Ovary (tissue), 9 donors: Measurements from ENCODE around the gene IFNB1. TPM values are rescaled to one million over a fixed set of nuclear protein-coding genes. Genes with fewer than 3 reads are reported as not detected.

ENCODE experiments used
- DNase-seq, 5 donors: peaks; one replicate each; pipeline ENCODE4 v3.0.0-alpha.2; 2019 to 2020
- H3K27ac ChIP-seq, 2 donors: fragments of 200-600 bp; one replicate each; pipeline versions ENCODE4 v1.5.1 to v1.8.0; 2019 to 2022
- H3K27me3 ChIP-seq: fragments of 200-600 bp; one replicate; pipeline ENCODE4 v1.8.0; 2022
- H3K36me3 ChIP-seq: fragments of 200-600 bp; sonication (generic); one replicate; pipeline ENCODE4 v1.5.1; 2019
- H3K4me1 ChIP-seq: one replicate; pipeline ENCODE4 v1.8.1; 2013; ENCODE audit warnings: mild to moderate bottlenecking, moderate library complexity; ENCODE audit not compliant: insufficient read depth
- H3K4me3 ChIP-seq: fragments of 200-600 bp; sonication (generic); one replicate; pipeline ENCODE4 v1.5.1; 2017
- H3K9me3 ChIP-seq, 2 donors: fragments of 200-600 bp in 1 of 2; sonication (generic) in 1 of 2; one replicate each; pipeline versions ENCODE4 v1.5.1 to v1.8.1; 2013 to 2019; ENCODE audit warnings: mild to moderate bottlenecking in 1 of 2, moderate library complexity in 1 of 2
- EP300 ChIP-seq: sonication (generic); formaldehyde crosslinking; IDR thresholded peaks from one replicate; pipeline ENCODE4 v1.6.1; 2017; ENCODE audit warnings: antibody characterized with exemption
- POLR2A ChIP-seq: fragments of 450-650 bp; IDR thresholded peaks from one replicate; pipeline ENCODE4 v1.6.1; 2017; ENCODE audit warnings: antibody characterized with exemption, mild to moderate bottlenecking, moderate library complexity
- WGBS, 3 donors: extraction: QIAGEN DNeasy Blood & Tissue Kit in 1 of 3; methylation state at CpG; one replicate each; pipeline versions ENCODE4 v1.1.5 to v1.1.7; 2013 to 2017; 5-methylcytosine and 5-hydroxymethylcytosine counted together
- intact Hi-C, 4 donors: fragments of 100-400 bp; cut with DNase I; formaldehyde crosslinking; loops; one replicate each; pipeline versions ENCODE4 v1.11.0 to v1.15.1; 2022 to 2023
- polyA plus RNA-seq, 2 donors: library from polyadenylated mRNA; stranded (reverse); fragments of 200-250 nt in 1 of 2; fragments of 350-450 nt in 1 of 2; fragmentation: Illumina TruSeq in 1 of 2; extraction: RNeasy Lipid Tissue Mini Kit (QIAGEN cat#74804) in 1 of 2; gene quantifications; one replicate each; pipeline ENCODE4 v1.2.3, GENCODE V29; 2013 to 2014
- total RNA-seq, 7 donors: library from RNA; depleted of rRNA in 2 of 7; stranded (reverse); fragments of >200 nt in 2 of 7; fragmentation: NEBNext Ultra II Directional in 3 of 7; extraction: Animal tissue kit (Norgen Biotek cat#: 25700) in 3 of 7; gene quantifications; one replicate each; pipeline versions ENCODE4 v1.1.0 to v1.2.4, GENCODE V29; 2016 to 2023
- TF ChIP-seq, protein P1 (sequence below), 3 donors: fragments of 450-650 bp in 2 of 3; fragments of 200-600 bp in 1 of 3; IDR thresholded peaks; one replicate each; pipeline versions ENCODE4 v1.5.1 to v1.8.0; 2016 to 2022; ENCODE audit warnings: antibody characterized with exemption in 3 of 3, mild to moderate bottlenecking in 1 of 3
- donor health status: DM: no; HTN: no; CAD: no; lungs with moderate emphysema.
- donor health status: DM: no; HTN: no; CAD: no.
- donor health status: Bipolar disorder and iron deficiency.
- donor health status: DM: yes; HTN: yes; CAD: no.
- donor health status: DM: no; HTN: no; CAD: no.
- donor health status: DM: yes; HTN: yes; CAD: no.

The IFNB1 gene
- total and polyA plus RNA-seq, 9 donors: not detected

DNA sequence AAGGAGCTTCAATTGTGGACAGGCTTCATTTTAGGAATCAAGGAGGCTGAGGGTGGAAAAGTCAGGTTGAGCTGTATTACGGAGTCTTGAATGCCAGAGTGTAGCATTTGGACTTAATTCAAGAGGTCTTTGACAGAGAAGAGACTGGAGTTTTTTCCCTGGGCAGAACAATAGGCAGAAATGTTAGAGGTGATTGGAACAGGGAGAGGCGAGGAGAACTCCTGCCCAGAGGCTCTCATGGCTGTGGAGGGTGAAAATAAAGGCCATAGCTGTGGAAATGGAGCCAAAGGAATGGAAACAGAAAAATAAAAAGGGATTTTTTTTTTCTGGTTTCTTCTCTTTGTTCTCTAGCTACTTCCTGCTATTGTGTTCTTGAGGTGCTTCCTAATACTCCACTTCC lies 3.7 kb upstream of the IFNB1 start:
- WGBS, 3 donors: 86 to 96% (median 92%) methylated on average over 2 of the region's 2 CpGs
- DNase-seq: no peak
- intact Hi-C loops: no loop called here
- H3K27ac ChIP-seq: no peak overlapping the region
- no peaks in the 10 kb centered on the region for H3K4me1 ChIP-seq
- no peak overlapping the region for H3K4me3 ChIP-seq
- no peaks in the 10 kb centered on the region for H3K27me3 ChIP-seq
- H3K9me3 ChIP-seq: no peaks in the 10 kb centered on the region
- TF ChIP-seq POLR2A: no peak
- TF ChIP-seq, protein P1, sequence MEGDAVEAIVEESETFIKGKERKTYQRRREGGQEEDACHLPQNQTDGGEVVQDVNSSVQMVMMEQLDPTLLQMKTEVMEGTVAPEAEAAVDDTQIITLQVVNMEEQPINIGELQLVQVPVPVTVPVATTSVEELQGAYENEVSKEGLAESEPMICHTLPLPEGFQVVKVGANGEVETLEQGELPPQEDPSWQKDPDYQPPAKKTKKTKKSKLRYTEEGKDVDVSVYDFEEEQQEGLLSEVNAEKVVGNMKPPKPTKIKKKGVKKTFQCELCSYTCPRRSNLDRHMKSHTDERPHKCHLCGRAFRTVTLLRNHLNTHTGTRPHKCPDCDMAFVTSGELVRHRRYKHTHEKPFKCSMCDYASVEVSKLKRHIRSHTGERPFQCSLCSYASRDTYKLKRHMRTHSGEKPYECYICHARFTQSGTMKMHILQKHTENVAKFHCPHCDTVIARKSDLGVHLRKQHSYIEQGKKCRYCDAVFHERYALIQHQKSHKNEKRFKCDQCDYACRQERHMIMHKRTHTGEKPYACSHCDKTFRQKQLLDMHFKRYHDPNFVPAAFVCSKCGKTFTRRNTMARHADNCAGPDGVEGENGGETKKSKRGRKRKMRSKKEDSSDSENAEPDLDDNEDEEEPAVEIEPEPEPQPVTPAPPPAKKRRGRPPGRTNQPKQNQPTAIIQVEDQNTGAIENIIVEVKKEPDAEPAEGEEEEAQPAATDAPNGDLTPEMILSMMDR (IDR thresholded peaks at IDR 0.05): no peak
- no peak for TF ChIP-seq EP300
- no peaks in the 10 kb centered on the region for H3K36me3 ChIP-seq

DNA sequence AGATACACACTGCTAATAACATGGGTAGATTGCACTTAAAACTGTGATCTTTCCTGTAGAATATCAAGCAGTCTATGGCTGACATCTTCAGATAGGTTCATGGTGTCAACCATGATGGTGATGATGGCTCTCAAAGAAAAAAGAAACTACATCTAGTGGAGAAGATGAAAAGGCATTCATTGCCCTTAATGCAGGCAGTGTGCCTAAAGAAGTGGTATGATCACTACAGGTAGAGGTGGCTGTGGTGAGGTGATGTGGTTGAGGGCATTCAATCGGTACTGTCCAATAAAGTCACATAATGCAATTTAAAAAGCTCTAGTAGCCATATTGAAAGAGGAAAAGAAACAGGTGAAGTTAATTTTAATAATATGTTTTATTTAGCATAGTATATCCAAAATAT lies 3.1 kb upstream of the IFNB1 start:
- no peaks in the 10 kb centered on the region for H3K9me3 ChIP-seq
- no peak for DNase-seq
- WGBS, 3 donors: 94 to 100% (median 98%) methylated on average over 1 of the region's 1 CpG
- H3K4me1 ChIP-seq: no peaks in the 10 kb centered on the region
- H3K4me3 ChIP-seq: no peak overlapping the region
- H3K27me3 ChIP-seq: no peaks in the 10 kb centered on the region
- H3K36me3 ChIP-seq: no peaks in the 10 kb centered on the region
- H3K27ac ChIP-seq: no peak overlapping the region
- TF ChIP-seq, protein P1 (IDR thresholded peaks at IDR 0.05): no peak
- TF ChIP-seq POLR2A (no peak), EP300 (no peak)
- intact Hi-C loops: no loop called here

DNA sequence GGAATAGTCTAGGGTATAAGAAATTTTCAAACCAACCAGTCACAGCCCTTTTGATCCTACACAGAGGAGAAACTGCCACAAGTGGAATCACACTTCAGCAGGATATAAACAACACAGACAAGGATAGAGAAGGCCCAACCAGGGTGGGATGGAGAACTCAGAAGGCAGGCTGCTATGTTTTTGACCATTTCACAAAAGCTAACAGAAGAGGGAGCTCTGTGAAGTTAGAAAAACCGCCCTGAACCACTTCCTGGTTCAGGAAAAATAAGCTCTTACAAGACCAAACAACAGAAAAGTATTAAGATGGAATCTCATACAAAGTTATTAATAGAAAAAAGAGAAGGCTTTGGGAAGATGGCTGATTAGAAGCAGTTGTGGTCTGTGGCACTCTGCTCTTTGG lies 960 bp upstream of the IFNB1 start:
- TF ChIP-seq EP300 (no peak), POLR2A (no peak)
- TF ChIP-seq, protein P1 (IDR thresholded peaks at IDR 0.05): no peak
- 89 to 95% (median 94%) methylated on average over 1 of the region's 1 CpG for WGBS, 3 donors
- intact Hi-C loops: no loop called here

DNA sequence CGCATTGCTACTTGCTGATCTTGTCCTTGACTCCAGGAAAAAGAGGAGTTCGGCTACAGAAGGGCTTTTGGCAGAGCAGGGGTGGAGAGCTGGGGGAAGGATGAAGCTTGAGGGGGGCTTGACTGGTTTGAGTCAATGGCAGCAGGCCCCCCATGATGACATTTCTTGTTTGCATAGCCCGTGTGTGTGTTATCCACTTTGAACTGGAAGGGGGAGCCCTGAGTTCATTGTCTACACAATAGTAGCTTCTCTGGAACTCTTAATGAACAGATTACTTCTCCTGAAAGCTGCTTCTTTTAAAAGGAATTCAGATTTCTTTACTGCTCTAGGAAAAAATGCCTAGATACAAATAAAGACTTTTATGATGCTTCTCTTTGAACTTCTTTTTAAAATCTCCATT lies 2.3 kb downstream of the IFNB1 start:
- Histone ChIP-seq H3K27ac (no peak overlapping the region), H3K36me3 (no peaks in the 10 kb centered on the region), H3K27me3 (no peaks in the 10 kb centered on the region), H3K4me1 (no peaks in the 10 kb centered on the region), H3K4me3 (no peak overlapping the region), H3K9me3 (no peaks in the 10 kb centered on the region)
- no peak for TF ChIP-seq EP300
- TF ChIP-seq POLR2A: no peak
- TF ChIP-seq, protein P1 (IDR thresholded peaks at IDR 0.05): no peak
- intact Hi-C loops: no loop called here
- 38 to 41% (median 40%) methylated on average over 3 of the region's 3 CpGs for WGBS, 3 donors
- no peak for DNase-seq

More for the DNA sequence above, 960 bp upstream of the IFNB1 start:
- Histone ChIP-seq H3K9me3 (no peaks in the 10 kb centered on the region), H3K27ac (no peak overlapping the region), H3K4me3 (no peak overlapping the region), H3K27me3 (no peaks in the 10 kb centered on the region), H3K36me3 (no peaks in the 10 kb centered on the region), H3K4me1 (no peaks in the 10 kb centered on the region)
- no peak for DNase-seq

DNA sequence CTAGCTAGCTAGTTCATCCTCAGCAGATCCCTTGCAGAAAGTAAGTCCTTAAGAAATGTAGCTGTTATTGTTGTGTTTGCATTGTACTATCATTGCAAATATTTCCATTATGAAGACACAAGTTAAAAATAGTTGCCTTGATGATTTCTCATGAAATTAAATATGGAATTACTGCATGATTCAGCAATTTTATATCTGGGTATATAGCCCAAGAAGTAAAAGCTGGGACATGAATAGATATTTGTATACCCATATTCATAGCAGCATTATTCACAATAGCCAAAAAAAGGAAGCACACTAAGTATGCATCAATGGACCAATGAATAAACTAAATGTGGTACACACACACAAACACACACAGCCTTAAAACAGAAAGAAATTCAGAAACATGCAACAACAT lies 6.8 kb downstream of the IFNB1 start:
- intact Hi-C loops: no loop called here
- no peaks in the 10 kb centered on the region for H3K36me3 ChIP-seq

More for the DNA sequence above, 6.8 kb downstream of the IFNB1 start:
- no peaks in the 10 kb centered on the region for H3K9me3 ChIP-seq
- H3K27me3 ChIP-seq: no peaks in the 10 kb centered on the region
- DNase-seq: no peak
- H3K4me3 ChIP-seq: no peak overlapping the region
- no peaks in the 10 kb centered on the region for H3K4me1 ChIP-seq
- TF ChIP-seq, protein P1 (IDR thresholded peaks at IDR 0.05): no peak
- no peak for TF ChIP-seq EP300
- TF ChIP-seq POLR2A: no peak
- no peak overlapping the region for H3K27ac ChIP-seq
